ENCODE data around the gene FBLN2. TPM values are rescaled to one million over a fixed set of nuclear protein-coding genes. Genes with fewer than 3 reads are reported as not detected.

The FBLN2 gene
- polyA plus RNA-seq, 1 of the 3 experiments (the other 2 are of a cell fraction): 5.2 TPM

DNA sequence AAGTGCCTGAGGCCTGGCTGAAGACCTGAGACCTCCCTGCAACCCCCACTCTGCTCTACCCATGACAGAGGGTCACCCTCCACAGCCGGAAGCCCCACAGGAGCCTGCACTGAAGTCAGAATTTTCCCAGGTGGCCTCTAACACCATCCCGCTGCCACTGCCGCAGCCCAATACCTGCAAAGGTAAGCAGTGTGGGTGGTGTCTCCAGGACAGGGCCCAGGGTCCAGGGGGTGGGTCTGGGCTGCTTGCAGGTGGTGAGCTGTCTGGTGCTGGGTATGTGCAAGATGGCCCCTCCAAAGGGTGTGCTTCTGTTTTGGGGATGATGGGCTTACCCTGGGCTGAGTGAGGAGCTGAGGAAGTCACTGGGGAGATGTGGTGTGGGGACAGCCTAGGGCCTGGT is 69.9 kb downstream of the FBLN2 start:
- CTCF ChIA-PET: interaction anchor here (1.0 to 1.2 kb wide), 3 partner anchors 9 to 123 kb away, joined by 3 to 6 read pairs (median 4); no protein-coding TSS in a partner anchor
- no peak for DNase-seq
- 80% methylated on average over 1 of the region's 3 CpGs for WGBS (ENCODE audit: low lambda C conversion rate)

DNA sequence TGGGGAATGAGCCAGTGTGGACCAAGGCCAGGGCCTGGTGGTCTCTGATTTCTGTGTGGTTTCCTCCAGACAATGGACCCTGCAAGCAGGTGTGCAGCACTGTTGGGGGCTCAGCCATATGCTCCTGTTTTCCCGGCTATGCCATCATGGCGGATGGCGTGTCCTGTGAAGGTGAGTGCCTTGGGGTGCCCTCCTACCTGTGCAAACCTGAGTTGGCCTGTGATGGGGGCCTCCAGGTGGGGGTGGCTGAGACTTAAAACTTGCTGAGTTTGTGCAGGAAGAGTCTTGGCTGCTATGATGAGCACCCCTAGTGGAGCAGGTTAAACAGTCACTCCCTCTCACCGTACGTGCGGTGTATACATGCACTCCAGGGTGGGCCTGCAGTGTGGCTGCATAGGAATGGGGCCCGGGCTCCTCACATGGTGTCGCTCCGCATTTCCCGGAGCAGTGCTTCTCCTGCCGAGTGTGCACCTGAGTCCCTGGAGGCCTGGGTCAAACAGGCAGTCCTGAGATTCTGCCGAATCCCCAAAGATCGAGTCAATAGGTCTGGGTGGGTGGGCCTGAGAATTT is 70.8 kb downstream of the FBLN2 start:
- no peaks in the 10 kb centered on the region for H3K9me3 ChIP-seq
- H3K4me2 ChIP-seq: no peak overlapping the region
- H3K79me2 ChIP-seq (ENCODE audit: insufficient read depth): no peaks in the 10 kb centered on the region
- no peaks in the 10 kb centered on the region for H3F3A ChIP-seq (replicated peaks; ENCODE audit: insufficient read depth)
- H2AFZ ChIP-seq (ENCODE audit: low read depth): no peak overlapping the region
- no peak overlapping the region for H3K9ac ChIP-seq
- ChIA-PET CTCF (no interaction called here), POLR2A (no interaction called here)
- WGBS (ENCODE audit: low lambda C conversion rate): 65% methylated on average over 2 of the region's 13 CpGs
- no peak overlapping the region for H3K4me3 ChIP-seq (ENCODE audit: low read depth in 2 of 2, low read length in 1 of 2)
- no peaks in the 10 kb centered on the region for H3K27me3 ChIP-seq (ENCODE audit: insufficient read depth)
- H3K36me3 ChIP-seq (replicated peaks in 1 of 2; ENCODE audit: control insufficient read depth in 1 of 2, insufficient read depth in 2 of 2, low read length in 1 of 2): no peaks in the 10 kb centered on the region
- DNase-seq: no peak
- H4K20me1 ChIP-seq (ENCODE audit: insufficient read depth): no peaks in the 10 kb centered on the region
- H3K27ac ChIP-seq (ENCODE audit: low read depth in 2 of 2, low read length in 1 of 2): no peak overlapping the region
- H3K9me2 ChIP-seq: no peaks in the 10 kb centered on the region
- peaks cover 0 to 12% of the 10 kb centered on the region in 2 experiments; a peak in 1 of 4 replicates for H3K4me1 ChIP-seq (ENCODE audit: control insufficient read depth in 1 of 2, insufficient read depth in 2 of 2, low read depth in 1 of 2, low read length in 1 of 2)
- TF ChIP-seq TEAD4 (IDR thresholded peaks at IDR 0.05; ENCODE audit: borderline replicate concordance, insufficient read depth) (no peak), NRF1 (IDR thresholded peaks at IDR 0.05; ENCODE audit: low read depth, low read length) (no peak), RXRA (IDR thresholded peaks at IDR 0.05; ENCODE audit: borderline replicate concordance, low read depth) (no peak), RCOR1 (IDR thresholded peaks at IDR 0.05; ENCODE audit: low read length) (no peak), SMC3 (IDR thresholded peaks at IDR 0.05; ENCODE audit: low read depth, low read length) (no peak), RFX5 (IDR thresholded peaks at IDR 0.05; ENCODE audit: low read length) (no peak), MXI1 (IDR thresholded peaks at IDR 0.05; ENCODE audit: low read depth, low read length) (no peak), GATA2 (CRISPR knock-in tag; IDR thresholded peaks at IDR 0.05) (no peak), FOXM1 (IDR thresholded peaks at IDR 0.05; ENCODE audit: low read depth) (no peak), GABPA (IDR thresholded peaks at IDR 0.05; ENCODE audit: low read depth) (no peak)
- TF ChIP-seq, protein P1, sequence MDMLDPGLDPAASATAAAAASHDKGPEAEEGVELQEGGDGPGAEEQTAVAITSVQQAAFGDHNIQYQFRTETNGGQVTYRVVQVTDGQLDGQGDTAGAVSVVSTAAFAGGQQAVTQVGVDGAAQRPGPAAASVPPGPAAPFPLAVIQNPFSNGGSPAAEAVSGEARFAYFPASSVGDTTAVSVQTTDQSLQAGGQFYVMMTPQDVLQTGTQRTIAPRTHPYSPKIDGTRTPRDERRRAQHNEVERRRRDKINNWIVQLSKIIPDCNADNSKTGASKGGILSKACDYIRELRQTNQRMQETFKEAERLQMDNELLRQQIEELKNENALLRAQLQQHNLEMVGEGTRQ (IDR thresholded peaks at IDR 0.05; ENCODE audit: borderline replicate concordance, low read depth, low read length): no peak
- TF ChIP-seq, protein P2, sequence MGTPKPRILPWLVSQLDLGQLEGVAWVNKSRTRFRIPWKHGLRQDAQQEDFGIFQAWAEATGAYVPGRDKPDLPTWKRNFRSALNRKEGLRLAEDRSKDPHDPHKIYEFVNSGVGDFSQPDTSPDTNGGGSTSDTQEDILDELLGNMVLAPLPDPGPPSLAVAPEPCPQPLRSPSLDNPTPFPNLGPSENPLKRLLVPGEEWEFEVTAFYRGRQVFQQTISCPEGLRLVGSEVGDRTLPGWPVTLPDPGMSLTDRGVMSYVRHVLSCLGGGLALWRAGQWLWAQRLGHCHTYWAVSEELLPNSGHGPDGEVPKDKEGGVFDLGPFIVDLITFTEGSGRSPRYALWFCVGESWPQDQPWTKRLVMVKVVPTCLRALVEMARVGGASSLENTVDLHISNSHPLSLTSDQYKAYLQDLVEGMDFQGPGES (IDR thresholded peaks at IDR 0.05; ENCODE audit: low read depth, low read length): no peak
- TF ChIP-seq, protein P3, sequence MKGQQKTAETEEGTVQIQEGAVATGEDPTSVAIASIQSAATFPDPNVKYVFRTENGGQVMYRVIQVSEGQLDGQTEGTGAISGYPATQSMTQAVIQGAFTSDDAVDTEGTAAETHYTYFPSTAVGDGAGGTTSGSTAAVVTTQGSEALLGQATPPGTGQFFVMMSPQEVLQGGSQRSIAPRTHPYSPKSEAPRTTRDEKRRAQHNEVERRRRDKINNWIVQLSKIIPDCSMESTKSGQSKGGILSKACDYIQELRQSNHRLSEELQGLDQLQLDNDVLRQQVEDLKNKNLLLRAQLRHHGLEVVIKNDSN (IDR thresholded peaks at IDR 0.05; ENCODE audit: borderline replicate concordance, low read depth): no peak
- TF ChIP-seq, protein P4, sequence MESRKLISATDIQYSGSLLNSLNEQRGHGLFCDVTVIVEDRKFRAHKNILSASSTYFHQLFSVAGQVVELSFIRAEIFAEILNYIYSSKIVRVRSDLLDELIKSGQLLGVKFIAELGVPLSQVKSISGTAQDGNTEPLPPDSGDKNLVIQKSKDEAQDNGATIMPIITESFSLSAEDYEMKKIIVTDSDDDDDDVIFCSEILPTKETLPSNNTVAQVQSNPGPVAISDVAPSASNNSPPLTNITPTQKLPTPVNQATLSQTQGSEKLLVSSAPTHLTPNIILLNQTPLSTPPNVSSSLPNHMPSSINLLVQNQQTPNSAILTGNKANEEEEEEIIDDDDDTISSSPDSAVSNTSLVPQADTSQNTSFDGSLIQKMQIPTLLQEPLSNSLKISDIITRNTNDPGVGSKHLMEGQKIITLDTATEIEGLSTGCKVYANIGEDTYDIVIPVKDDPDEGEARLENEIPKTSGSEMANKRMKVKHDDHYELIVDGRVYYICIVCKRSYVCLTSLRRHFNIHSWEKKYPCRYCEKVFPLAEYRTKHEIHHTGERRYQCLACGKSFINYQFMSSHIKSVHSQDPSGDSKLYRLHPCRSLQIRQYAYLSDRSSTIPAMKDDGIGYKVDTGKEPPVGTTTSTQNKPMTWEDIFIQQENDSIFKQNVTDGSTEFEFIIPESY (IDR thresholded peaks at IDR 0.05; ENCODE audit: borderline replicate concordance, low read depth): no peak
- TF ChIP-seq, protein P5, sequence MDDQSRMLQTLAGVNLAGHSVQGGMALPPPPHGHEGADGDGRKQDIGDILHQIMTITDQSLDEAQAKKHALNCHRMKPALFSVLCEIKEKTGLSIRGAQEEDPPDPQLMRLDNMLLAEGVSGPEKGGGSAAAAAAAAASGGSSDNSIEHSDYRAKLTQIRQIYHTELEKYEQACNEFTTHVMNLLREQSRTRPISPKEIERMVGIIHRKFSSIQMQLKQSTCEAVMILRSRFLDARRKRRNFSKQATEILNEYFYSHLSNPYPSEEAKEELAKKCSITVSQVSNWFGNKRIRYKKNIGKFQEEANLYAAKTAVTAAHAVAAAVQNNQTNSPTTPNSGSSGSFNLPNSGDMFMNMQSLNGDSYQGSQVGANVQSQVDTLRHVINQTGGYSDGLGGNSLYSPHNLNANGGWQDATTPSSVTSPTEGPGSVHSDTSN (IDR thresholded peaks at IDR 0.05): no peak

More for the DNA sequence above, 69.9 kb downstream of the FBLN2 start:
- Histone ChIP-seq H3K9me3 (no peaks in the 10 kb centered on the region), H3K36me3 (replicated peaks in 1 of 2; ENCODE audit: control insufficient read depth in 1 of 2, insufficient read depth in 2 of 2, low read length in 1 of 2) (no peaks in the 10 kb centered on the region), H3K27ac (ENCODE audit: low read depth in 2 of 2, low read length in 1 of 2) (no peak overlapping the region), H3K4me1 (ENCODE audit: control insufficient read depth in 1 of 2, insufficient read depth in 2 of 2, low read depth in 1 of 2, low read length in 1 of 2) (peaks cover 0 to 12% of the 10 kb centered on the region in 2 experiments; a peak in 1 of 4 replicates), H3F3A (replicated peaks; ENCODE audit: insufficient read depth) (no peaks in the 10 kb centered on the region), H4K20me1 (ENCODE audit: insufficient read depth) (no peaks in the 10 kb centered on the region), H3K27me3 (ENCODE audit: insufficient read depth) (no peaks in the 10 kb centered on the region), H3K4me3 (ENCODE audit: low read depth in 2 of 2, low read length in 1 of 2) (no peak overlapping the region), H3K79me2 (ENCODE audit: insufficient read depth) (no peaks in the 10 kb centered on the region), H3K4me2 (no peak overlapping the region), H2AFZ (ENCODE audit: low read depth) (no peak overlapping the region), H3K9me2 (no peaks in the 10 kb centered on the region), H3K9ac (no peak overlapping the region)
- no peak for TF ChIP-seq TCF12 (IDR thresholded peaks at IDR 0.05)
- TF ChIP-seq POLR2AphosphoS5 (IDR thresholded peaks at IDR 0.05; ENCODE audit: low read depth, low read length): no peak
- TF ChIP-seq ELF1 (IDR thresholded peaks at IDR 0.05): no peak
- TF ChIP-seq YY1 (IDR thresholded peaks at IDR 0.05; ENCODE audit: low read depth): no peak
- no peak for TF ChIP-seq SIN3A (IDR thresholded peaks at IDR 0.05; ENCODE audit: borderline replicate concordance, low read depth, low read length)
- TF ChIP-seq, protein P4 (IDR thresholded peaks at IDR 0.05; ENCODE audit: borderline replicate concordance, low read depth): no peak
- no peak for TF ChIP-seq RAD21 (IDR thresholded peaks at IDR 0.05; ENCODE audit: low read length)
- POLR2A ChIA-PET: no interaction called here

All from SK-N-SH (cell line).